H1 (cell line): ENCODE measurements around the gene PPP2R2D. TPM values are rescaled to one million over a fixed set of nuclear protein-coding genes. Genes with fewer than 3 reads are reported as not detected.

Experiments used
- CTBP2 ChIP-seq: IDR thresholded peaks from 2 replicates; pipeline ENCODE4 v1.7.0; 2011; ENCODE audit warnings: borderline replicate concordance, mild to moderate bottlenecking, moderate library complexity, mixed read lengths, low read length; ENCODE audit not compliant: insufficient read depth, insufficient read length
- EGR1 ChIP-seq: IDR thresholded peaks from 2 replicates; pipeline ENCODE4 v1.6.1; 2011; ENCODE audit warnings: low read depth, low read length, borderline replicate concordance
- JUN ChIP-seq: IDR thresholded peaks from 2 replicates; pipeline ENCODE4 v1.6.1; 2011; ENCODE audit warnings: low read depth, mild to moderate bottlenecking, improper control_type of control experiment, low read length
- KDM5A ChIP-seq: fragments of 200-600 bp; IDR thresholded peaks from 2 replicates; pipeline ENCODE4 v1.7.1; 2012; ENCODE audit warnings: mild to moderate bottlenecking, low read length, inconsistent platforms, mixed read lengths
- RXRA ChIP-seq: IDR thresholded peaks from 2 replicates; pipeline ENCODE4 v1.6.1; 2011; ENCODE audit warnings: low read depth, mild to moderate bottlenecking, low read length, moderate library complexity; ENCODE audit not compliant: insufficient read depth
- SIX5 ChIP-seq: IDR thresholded peaks from 2 replicates; pipeline ENCODE4 v1.6.1; 2011; ENCODE audit warnings: mild to moderate bottlenecking, low read depth, low read length
- polyA plus RNA-seq, 7 experiments: library from polyadenylated mRNA; depleted of rRNA in 3 of 7; stranded (reverse) in 5 of 7; unstranded in 2 of 7; fragments of >200 nt in 5 of 7; fragments of 200-250 nt in 2 of 7; gene quantifications; 1 replicate in 5 of 7; 2 replicates in 1 of 7; 4 replicates in 1 of 7; pipeline versions ENCODE4 v1.2.1 to v1.2.3, GENCODE V29; 2011 to 2013; ENCODE audit warnings: missing spikeins in 2 of 7, mixed read lengths in 2 of 7
- total RNA-seq: library from RNA; stranded (reverse); fragmentation: NEBNext Ultra II Directional; extraction: Animal tissue kit (Norgen Biotek cat#: 25700); gene quantifications from 2 replicates; pipeline ENCODE4 v1.2.1, GENCODE V29; 2021

Gene PPP2R2D
- total and polyA plus RNA-seq, 2 of the 8 experiments (the other 6 are each of a cell fraction or from before 2014, with no cell fraction given) = 25.4 to 32.8 TPM

GRCh38 chr10:131875501-131875900, 25.3 kb upstream of the PPP2R2D start (continued):
- TF ChIP-seq RXRA (no peak), SIX5 (no peak), KDM5A (no peak), CTBP2 (no peak), JUN (no peak), EGR1 (no peak)
